ENCODE data around the gene GNG7.
"Not testable (repeated sequence)": the region's sequence is repeated elsewhere in the genome, so short reads cannot be mapped to it uniquely, and the experiment has no call there.

Gene GNG7

GRCh38 chr19:2602391-2603181, 99.9 kb downstream of the GNG7 start:
- peak; percentile 88 for DNase-seq (ENCODE audit: low spot score)

GRCh38 chr19:2600914-2601870, 101.3 kb downstream of the GNG7 start:
- DNase-seq (ENCODE audit: low spot score): no peak

- DNase-seq (ENCODE audit: low spot score): no peak
These were observed 108.2 kb downstream of the GNG7 start for GRCh38 chr19:2594319-2594718.

GRCh38 chr19:2592824-2593223, 109.7 kb downstream of the GNG7 start:
- DNase-seq (ENCODE audit: low spot score): no peak

- no peak for DNase-seq (ENCODE audit: low spot score)
These were observed 110.8 kb downstream of the GNG7 start for GRCh38 chr19:2591537-2592291.

GRCh38 chr19:2590630-2591399, 111.7 kb downstream of the GNG7 start:
- DNase-seq (ENCODE audit: low spot score): no peak

GRCh38 chr19:2589441-2589840, 113.1 kb downstream of the GNG7 start:
- no peak for DNase-seq (ENCODE audit: low spot score)

- no peak for DNase-seq (ENCODE audit: low spot score)
These were observed 114.3 kb downstream of the GNG7 start for GRCh38 chr19:2588081-2588777.

GRCh38 chr19:2587001-2587719, 115.3 kb downstream of the GNG7 start:
- no peak for DNase-seq (ENCODE audit: low spot score)

- no peak for DNase-seq (ENCODE audit: low spot score)
These were observed 116.3 kb downstream of the GNG7 start for GRCh38 chr19:2586196-2586595.

- no peak for DNase-seq (ENCODE audit: low spot score)
These were observed 118.5 kb downstream of the GNG7 start for GRCh38 chr19:2584002-2584401.

GRCh38 chr19:2582984-2583956, 119.2 kb downstream of the GNG7 start:
- no peak for DNase-seq (ENCODE audit: low spot score)

- not testable (repeated sequence) for DNase-seq (ENCODE audit: low spot score)
These were observed 122.1 kb downstream of the GNG7 start for GRCh38 chr19:2580396-2580795.

GRCh38 chr19:2579678-2580280, 122.7 kb downstream of the GNG7 start:
- DNase-seq (ENCODE audit: low spot score): no peak

- peak; percentile 90 for DNase-seq (ENCODE audit: low spot score)
These were observed 123.4 kb downstream of the GNG7 start for GRCh38 chr19:2578901-2579677.

GRCh38 chr19:2578391-2578890, 124.1 kb downstream of the GNG7 start:
- DNase-seq (ENCODE audit: low spot score): peak; percentile 57

- DNase-seq (ENCODE audit: low spot score): no peak
These were observed 124.7 kb downstream of the GNG7 start for GRCh38 chr19:2577722-2578335.

Data from cerebellar cortex (tissue), 1 donor.